Measurements from ENCODE around the gene COQ10B. TPM values are rescaled to one million over a fixed set of nuclear protein-coding genes. Genes with fewer than 3 reads are reported as not detected.

The COQ10B gene
- total RNA-seq, 1 experiment from 2014 or later: 23.5 TPM

GRCh38 chr2:197414039-197414438 is 39.3 kb upstream of the COQ10B start:
- H3K9me3 ChIP-seq (ENCODE audit: low read length): no peaks in the 10 kb centered on the region
- no peak overlapping the region for H3K27ac ChIP-seq (ENCODE audit: low read length)
- no peaks in the 10 kb centered on the region for H3K27me3 ChIP-seq (ENCODE audit: low read length)
- H3K9ac ChIP-seq (ENCODE audit: low read length): no peak overlapping the region
- H3K36me3 ChIP-seq (ENCODE audit: low read depth, low read length): peaks cover 67% of the 10 kb centered on the region
- H4K20me1 ChIP-seq (ENCODE audit: low read length): no peaks in the 10 kb centered on the region
- no peaks in the 10 kb centered on the region for H3F3A ChIP-seq (ENCODE audit: low read length, unreplicated experiment)
- peaks cover 12% of the 10 kb centered on the region; the same call in 1 of the 2 replicates for H3K79me2 ChIP-seq (ENCODE audit: low read length)
- H3K4me1 ChIP-seq (ENCODE audit: insufficient read depth, low read length): no peaks in the 10 kb centered on the region
- no peak overlapping the region for H3K4me2 ChIP-seq (ENCODE audit: low read length)
- intact Hi-C loops (cut with micrococcal nuclease): loop anchor here (10.0 kb wide), 1 partner anchor 81 kb away; the partner anchor contains the start of gene HSPD1
- TF ChIP-seq CTCF (conservative IDR thresholded peaks at IDR 0.05; ENCODE audit: low read depth, low read length) (no peak), EZH2 (IDR thresholded peaks at IDR 0.05; ENCODE audit: low read length, unreplicated experiment) (no peak), EZH2phosphoT487 (IDR thresholded peaks at IDR 0.05; ENCODE audit: borderline replicate concordance, low read length) (no peak)
- H3K9me2 ChIP-seq (replicated peaks; ENCODE audit: low read length): no peaks in the 10 kb centered on the region
- H2AFZ ChIP-seq (ENCODE audit: low read length): no peak overlapping the region
- ChIA-PET CTCF (no interaction called here), POLR2A (ENCODE audit: unreplicated experiment) (no interaction called here)
- H3K4me3 ChIP-seq (ENCODE audit: low read length): no peak overlapping the region
- DNase-seq (no peak), ATAC-seq (no peak)
- BruUV-seq (replicated peaks): no TSS peak

- Histone ChIP-seq H3K4me3 (ENCODE audit: low read length) (no peak overlapping the region), H2AFZ (ENCODE audit: low read length) (no peak overlapping the region), H3K36me3 (ENCODE audit: low read depth, low read length) (peaks cover 69% of the 10 kb centered on the region), H3K27ac (ENCODE audit: low read length) (no peak overlapping the region), H3K4me1 (ENCODE audit: insufficient read depth, low read length) (no peaks in the 10 kb centered on the region), H3K79me2 (ENCODE audit: low read length) (peaks cover 12% of the 10 kb centered on the region; the same call in 1 of the 2 replicates), H3K9ac (ENCODE audit: low read length) (no peak overlapping the region), H4K20me1 (ENCODE audit: low read length) (no peaks in the 10 kb centered on the region), H3F3A (ENCODE audit: low read length, unreplicated experiment) (no peaks in the 10 kb centered on the region), H3K9me3 (ENCODE audit: low read length) (no peaks in the 10 kb centered on the region), H3K27me3 (ENCODE audit: low read length) (no peaks in the 10 kb centered on the region), H3K9me2 (replicated peaks; ENCODE audit: low read length) (no peaks in the 10 kb centered on the region), H3K4me2 (ENCODE audit: low read length) (no peak overlapping the region)
- ATAC-seq (no peak), DNase-seq (no peak)
- ChIA-PET CTCF (no interaction called here), POLR2A (ENCODE audit: unreplicated experiment) (no interaction called here)
- intact Hi-C loops (cut with micrococcal nuclease): loop anchor here (10.0 kb wide), 1 partner anchor 80 kb away; the partner anchor contains the start of gene HSPD1
- no TSS peak for BruUV-seq (replicated peaks)
- TF ChIP-seq EZH2phosphoT487 (IDR thresholded peaks at IDR 0.05; ENCODE audit: borderline replicate concordance, low read length) (no peak), CTCF (conservative IDR thresholded peaks at IDR 0.05; ENCODE audit: low read depth, low read length) (no peak), EZH2 (IDR thresholded peaks at IDR 0.05; ENCODE audit: low read length, unreplicated experiment) (no peak)
Observed at GRCh38 chr2:197414515-197414914, 38.8 kb upstream of the COQ10B start.

- Histone ChIP-seq H3K4me3 (ENCODE audit: low read length) (no peak overlapping the region), H3K27me3 (ENCODE audit: low read length) (no peaks in the 10 kb centered on the region), H2AFZ (ENCODE audit: low read length) (no peak overlapping the region), H3K36me3 (ENCODE audit: low read depth, low read length) (peaks cover 70% of the 10 kb centered on the region), H3K4me1 (ENCODE audit: insufficient read depth, low read length) (no peaks in the 10 kb centered on the region), H3F3A (ENCODE audit: low read length, unreplicated experiment) (no peaks in the 10 kb centered on the region), H3K79me2 (ENCODE audit: low read length) (peaks cover 17% of the 10 kb centered on the region; the same call in 1 of the 2 replicates), H3K9me3 (ENCODE audit: low read length) (no peaks in the 10 kb centered on the region), H3K9me2 (replicated peaks; ENCODE audit: low read length) (no peaks in the 10 kb centered on the region), H3K4me2 (ENCODE audit: low read length) (no peak overlapping the region), H3K9ac (ENCODE audit: low read length) (no peak overlapping the region), H3K27ac (ENCODE audit: low read length) (no peak overlapping the region), H4K20me1 (ENCODE audit: low read length) (peaks cover 3% of the 10 kb centered on the region; the same call in 1 of the 2 replicates)
- BruUV-seq (replicated peaks): no TSS peak
- DNase-seq (no peak), ATAC-seq (no peak)
- TF ChIP-seq EZH2 (IDR thresholded peaks at IDR 0.05; ENCODE audit: low read length, unreplicated experiment) (no peak), EZH2phosphoT487 (IDR thresholded peaks at IDR 0.05; ENCODE audit: borderline replicate concordance, low read length) (no peak), CTCF (conservative IDR thresholded peaks at IDR 0.05; ENCODE audit: low read depth, low read length) (no peak)
- CTCF ChIA-PET: no interaction called here
- POLR2A ChIA-PET (ENCODE audit: unreplicated experiment): no interaction called here
- intact Hi-C loops (cut with micrococcal nuclease): loop anchor here (10.0 kb wide), 1 partner anchor 79 kb away; the partner anchor contains the start of gene HSPD1
Observed at GRCh38 chr2:197416268-197416667, 37.1 kb upstream of the COQ10B start.
